ENCODE results near the gene FCN3.
A peak's percentile ranks its signal among the peaks of the same experiment; 100 is the strongest.
"Not testable (repeated sequence)": the region's sequence is repeated elsewhere in the genome, so short reads cannot be mapped to it uniquely, and the experiment has no call there.

Gene FCN3

DNA sequence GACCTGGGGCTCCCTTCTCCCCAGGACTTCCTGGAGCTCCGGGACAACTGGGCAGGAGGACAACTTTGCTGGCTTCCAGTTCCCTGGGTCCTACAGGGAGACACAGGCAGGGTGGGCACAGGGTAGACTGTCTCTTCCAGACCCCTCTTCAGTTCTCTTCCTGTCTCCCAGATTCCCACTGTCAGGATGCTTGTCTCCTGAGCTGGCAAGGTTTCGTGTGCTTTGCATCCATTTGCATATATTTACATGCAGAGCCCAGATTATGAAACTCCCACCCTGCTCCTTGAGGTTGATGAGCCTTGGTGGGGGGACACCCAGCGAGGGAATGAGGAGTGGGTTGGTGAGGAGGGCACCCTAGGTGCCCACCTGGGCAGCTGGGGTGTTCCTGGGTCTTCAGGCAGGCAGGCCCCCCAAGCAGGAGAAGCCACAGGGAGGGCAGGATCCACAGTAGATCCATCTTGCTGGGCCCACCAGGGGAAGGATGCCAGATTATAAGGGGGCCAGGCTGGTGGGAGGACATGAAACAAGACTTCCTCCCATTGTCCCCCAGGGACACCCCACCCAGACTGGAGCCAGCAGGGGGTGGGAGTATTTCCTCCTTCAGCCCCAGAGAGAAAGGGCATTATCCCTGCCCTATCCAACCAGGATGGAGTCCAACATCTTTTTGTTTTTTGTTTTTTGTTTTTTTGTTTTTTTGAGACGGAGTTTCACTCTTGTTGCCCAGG lies at the start of gene FCN3:
Gene FCN3, minus strand, starts transcription at position 463 of the 725 bp plus-strand sequence. Its CDS starts 6 bp downstream, at position 457.
- no peak for DNase-seq

DNA sequence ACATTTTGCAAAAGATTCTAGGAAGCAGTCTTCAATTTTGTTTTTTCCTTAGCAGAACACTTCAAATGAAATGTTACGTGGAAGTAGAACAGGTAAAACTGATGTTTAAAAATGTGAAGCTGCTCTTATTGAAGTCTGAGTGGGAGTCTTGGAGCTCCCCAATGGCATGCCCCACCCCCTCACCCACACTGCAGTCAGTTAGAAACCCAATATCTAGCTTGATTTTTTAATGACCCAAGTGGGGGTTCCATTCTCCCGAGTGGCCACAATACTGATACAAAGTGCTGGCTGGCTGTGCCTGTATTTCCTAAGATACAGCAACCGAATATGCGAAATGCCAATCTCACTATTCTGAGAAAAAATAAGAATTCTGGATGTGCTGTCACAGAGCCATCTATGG lies 49.1 kb upstream of the FCN3 start:
- no peak for DNase-seq

DNA sequence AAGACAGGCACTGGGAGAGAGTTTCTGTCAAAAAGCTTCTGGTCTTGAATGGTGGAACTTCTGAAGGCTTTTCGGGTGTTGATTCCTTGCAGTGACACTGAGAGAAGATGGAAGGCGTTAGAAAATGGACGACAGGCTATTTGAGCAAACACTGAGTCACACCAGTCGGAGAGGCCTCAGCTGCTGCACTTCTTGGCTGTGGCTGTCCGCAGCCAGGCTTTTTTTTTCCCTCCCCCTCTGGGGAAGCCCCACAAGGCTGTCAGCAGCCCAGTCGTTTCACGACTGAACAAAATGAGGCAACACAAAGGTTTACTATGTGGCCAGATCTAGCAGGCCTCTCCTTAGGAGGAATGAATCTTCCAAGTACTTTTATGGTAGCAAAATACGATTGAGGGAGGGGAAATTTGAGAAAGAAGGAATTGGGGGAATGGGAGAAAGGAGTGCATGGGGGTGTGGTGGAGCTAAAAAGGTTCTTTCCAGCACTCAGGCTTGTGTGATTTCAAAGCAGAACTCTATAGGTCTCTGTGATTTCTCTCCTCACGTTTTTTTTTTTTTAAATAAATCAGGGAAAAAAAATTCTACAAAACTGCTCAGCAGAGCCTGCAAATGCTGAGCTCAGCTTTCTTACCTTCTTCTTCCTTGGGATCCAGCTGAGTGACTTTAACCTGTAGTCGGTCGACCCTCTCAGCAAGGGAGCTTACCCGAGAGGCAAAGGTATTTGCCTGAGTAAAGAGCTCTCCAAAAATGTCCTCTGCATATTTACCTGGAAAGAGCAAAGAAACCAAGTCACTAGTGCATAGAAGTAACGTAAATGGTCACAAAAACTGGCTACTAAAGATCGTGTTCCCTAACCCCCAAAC lies 43.9 kb upstream of the FCN3 start:
- DNase-seq = peak in 1 of 2 donors; percentile 43

DNA sequence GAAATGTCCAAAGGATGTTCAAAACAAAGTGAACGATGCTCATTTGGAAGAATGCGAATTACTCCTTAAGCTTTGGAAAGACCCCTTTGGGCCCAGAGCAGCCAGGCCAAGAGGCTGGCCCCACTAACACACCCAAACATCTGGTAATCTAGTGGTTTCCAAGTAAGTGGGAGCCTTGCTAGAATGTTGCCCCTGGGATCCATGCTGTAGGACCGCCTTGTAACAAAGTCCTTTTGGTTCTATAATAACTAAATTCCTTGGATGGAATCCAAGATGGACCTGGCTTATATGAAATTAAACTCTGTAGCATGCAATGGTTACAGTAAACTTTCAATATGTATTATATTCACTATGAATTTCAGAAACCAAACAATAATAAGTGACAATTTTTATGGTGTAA lies 43.1 kb upstream of the FCN3 start:
- no peak for DNase-seq

DNA sequence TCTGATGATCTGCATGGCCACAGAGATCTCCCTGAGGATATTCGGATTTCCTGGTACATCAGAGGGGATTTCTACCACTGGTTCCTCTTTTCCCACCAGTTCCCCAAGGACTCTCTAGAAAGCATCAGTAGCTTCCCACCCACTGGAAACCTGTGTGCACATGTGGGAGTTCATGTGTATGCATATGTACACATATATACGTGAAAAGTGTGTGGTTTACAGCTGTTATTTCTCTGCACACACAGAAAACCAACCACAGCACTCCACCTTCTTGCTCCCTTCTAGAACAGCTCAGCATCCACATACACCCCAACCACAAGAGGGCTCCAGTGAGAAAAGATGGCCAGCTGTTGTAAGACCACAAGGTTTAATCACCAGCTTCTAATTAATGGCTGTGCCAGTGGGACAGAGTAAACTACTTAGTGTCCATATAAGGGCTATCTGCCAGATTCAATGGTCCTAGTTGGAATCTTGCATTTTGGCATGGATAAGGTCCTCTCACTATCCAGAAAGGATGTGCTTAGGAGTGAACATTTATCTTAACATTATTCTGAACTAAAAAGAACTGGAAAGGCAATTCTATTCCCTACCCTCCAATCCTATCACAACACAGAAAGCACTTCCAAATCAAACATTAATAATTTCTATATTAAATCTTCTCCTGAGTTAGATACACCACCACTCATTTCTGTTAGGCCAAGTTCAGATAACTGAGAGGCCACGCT lies 41.9 kb upstream of the FCN3 start:
- DNase-seq = peak; percentile 74 to 77

DNA sequence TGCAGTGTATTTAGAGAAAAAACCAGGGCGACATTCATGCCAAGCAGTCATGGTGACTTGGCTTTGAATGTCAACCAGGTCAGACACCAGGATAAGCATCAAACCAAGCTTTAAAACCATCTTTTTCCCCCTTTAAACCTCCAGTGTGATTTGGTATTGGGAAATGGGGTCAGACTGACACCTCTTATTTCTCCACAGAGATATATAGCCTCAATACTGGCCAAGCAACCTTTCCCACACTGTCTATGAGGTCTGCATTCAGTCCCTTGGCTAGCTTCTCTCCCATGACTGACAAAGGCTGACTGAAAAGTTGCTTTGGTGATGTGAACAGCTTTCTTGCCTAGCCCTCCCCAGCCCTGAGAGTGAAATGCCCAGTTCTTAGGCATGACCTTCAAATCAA lies 39.5 kb upstream of the FCN3 start:
- DNase-seq = no peak

DNA sequence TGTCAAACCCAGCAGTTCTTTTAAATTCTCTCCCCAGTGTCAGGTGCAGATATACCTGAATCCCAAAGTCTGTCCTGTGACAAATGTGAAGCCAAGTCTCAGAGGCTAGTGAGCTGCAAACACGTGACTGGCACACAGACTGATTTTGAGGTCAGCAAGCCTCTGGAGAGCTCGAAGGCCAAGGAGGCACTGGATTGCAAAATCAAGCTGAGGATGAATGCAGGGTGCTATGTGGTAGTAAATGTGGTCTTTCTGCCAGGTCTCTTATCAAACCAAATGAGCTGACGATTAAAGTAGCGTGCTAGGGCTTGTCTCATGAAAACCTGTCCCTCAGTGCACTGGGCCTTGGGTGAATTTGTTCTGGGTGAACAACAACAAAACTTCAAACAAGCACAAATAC lies 38.4 kb upstream of the FCN3 start:
- no peak for DNase-seq

DNA sequence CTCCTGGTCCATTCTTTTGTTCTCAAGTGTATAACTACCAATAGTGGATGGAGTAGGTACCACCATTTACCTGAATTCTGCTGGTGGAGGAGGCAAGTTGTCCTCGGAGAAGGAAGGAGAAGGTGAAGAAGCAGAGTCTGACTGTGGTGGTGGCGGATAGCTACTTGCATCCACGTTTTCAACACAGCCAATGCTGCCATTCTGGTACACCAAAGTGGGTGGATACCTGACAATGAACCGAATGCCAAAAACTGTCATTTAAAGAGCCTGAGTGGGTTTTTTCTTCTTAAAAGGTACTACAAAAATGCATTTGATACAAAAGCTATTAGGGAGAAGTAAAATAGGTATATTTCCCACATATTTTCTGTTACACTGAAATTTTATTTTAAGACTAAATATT lies 37.9 kb upstream of the FCN3 start:
- DNase-seq = no peak

DNA sequence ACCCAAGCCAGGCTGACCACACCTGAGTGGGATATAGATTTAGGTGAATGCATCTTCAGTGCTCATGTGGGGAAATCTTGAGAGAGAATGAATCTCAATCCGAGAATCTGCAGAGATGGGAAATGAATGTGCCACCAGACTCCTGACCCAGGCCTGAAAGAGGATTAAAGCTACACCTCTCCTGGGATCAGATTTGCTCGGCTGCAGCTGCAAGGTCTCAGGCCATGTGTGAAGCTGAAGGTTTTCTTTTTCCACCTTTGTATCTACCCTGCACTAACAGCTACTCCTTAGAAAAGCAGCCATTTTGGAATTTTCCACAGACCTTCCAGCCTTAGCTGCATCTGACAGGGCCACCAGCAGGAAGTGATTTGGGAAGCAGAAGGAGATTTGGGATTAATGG lies 36.1 kb upstream of the FCN3 start:
- no peak for DNase-seq

DNA sequence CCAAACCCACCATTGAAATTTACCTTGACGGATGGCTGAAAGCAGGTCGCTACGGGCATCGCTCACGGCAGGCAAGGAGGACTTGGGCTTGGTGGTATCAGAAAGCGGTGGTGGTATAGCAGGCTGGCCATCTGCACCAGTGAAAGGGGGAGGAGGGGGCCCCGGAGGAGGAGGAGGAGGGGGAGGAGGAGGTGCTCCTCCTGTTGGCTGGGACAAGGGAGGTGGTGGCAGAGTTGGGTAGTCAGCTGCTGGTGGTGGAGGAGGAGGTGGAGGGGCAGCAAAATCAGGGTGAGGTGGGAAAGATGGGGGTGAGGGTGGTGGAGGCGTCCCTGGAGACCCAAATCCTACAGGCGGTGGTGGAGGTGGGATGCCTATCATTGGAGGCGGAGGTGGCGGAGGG lies 35.0 kb upstream of the FCN3 start:
- no peak for DNase-seq

DNA sequence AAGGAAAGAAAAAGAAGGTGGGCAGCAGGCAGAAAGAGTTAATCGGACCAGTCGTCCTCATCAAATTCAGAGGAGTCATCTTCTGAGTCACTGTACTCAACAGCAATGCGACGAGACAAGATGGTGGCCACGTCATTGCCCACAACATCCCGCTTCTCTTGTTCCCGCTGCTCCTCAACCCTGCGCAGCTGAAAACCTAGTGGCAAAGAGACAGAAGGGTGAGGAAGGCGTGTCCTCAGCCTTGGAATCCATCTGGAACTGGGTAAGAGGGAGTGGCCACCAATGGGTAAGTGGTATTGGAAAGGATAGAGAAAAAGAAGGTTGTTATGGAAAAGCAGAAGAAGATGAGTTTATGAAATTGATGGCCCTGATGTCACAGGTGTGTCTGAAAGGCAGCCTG lies 33.5 kb upstream of the FCN3 start:
- no peak for DNase-seq

DNA sequence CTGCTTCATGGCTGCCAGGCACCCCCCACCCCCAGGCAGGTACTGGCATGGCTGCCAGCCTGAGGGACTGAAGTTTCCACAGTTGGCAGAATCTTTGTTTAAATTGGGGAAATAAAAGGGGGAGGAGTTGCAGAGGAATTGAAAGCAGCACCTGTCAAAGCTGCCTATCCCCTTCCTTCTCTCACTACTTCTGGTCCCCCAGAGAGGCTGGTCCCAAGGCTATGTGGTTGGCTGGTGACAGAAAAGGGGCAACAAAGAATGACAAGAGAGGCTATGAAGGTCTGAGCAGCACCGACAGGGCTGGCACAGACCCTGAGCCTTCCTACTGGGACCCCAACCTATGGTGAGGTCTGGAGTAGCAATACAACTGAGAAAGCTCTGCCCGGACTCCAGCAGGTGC lies 32.2 kb upstream of the FCN3 start:
- not testable (repeated sequence) for DNase-seq

DNA sequence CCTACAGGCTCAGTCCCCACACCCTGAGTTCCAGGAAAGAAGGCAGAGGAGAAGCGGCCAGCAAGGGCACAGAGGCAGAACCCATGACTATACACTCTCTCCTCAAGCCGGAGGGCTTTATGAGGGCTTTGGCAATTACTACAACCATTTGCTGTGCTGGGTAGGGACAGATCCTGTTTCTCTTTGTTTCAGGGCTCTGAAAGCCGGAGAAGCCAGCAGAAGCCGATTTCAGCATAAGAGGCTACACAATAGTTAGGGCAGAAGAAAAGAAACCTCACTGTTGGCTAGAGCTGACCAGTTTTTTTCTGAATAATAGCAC lies 31.7 kb upstream of the FCN3 start:
- no peak for DNase-seq

DNA sequence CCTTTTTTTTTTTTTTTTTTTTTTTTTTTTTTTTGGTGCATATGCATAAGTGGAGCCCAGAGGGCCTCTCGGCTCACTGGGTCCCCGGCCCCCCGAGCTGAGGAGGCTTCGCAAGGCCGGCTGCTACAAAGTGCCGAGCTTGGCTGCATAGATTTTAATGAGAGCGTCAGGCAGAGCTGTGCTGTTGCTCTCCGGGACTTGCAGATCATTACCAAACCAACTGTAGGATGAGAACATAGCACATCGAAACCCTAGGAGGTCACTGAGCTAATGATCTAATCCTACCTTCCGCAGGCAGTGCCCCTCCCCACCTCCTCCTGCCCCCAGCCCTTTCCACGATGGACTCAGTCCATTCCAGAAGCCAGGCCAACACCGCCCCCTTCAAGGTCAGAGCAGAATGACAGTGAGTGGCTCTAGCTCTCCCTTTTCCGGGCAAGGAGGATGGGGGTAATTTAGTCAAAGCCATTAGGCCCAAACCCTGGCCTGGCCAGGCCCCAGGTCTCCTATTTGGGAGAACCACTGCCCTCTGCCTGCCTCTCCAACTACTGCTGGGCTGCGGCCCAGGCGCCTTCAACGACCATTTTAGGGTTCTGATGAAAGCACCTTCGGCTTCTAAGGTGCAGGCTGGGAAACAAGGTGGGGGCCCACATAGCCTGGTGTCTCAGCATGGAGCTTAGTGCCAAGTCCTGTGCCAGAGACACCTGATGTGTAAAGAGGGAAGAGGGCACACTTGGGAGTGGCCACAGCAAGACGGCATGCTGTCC lies 31.2 kb upstream of the FCN3 start:
- DNase-seq = not testable (repeated sequence)

DNA sequence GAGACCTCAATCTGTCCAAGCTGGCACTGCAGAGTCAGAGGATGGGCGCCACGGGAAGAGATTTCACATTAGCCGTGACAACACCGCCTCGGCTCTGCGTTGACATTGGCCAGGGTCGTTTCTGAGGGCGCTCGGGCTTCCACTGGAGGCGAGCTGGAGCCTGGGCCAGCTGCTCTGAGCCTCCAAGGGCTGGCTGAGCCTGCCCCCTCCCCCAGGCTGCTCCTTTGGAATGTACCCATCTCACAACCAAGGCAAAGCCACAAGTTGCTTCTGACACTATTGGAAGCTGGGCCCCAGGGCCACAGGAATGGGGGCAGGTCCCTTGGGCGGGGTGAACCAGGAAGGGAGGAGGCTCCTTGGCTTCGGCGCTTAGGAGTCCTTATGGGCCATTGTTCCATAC lies 30.4 kb upstream of the FCN3 start:
- DNase-seq = no peak

DNA sequence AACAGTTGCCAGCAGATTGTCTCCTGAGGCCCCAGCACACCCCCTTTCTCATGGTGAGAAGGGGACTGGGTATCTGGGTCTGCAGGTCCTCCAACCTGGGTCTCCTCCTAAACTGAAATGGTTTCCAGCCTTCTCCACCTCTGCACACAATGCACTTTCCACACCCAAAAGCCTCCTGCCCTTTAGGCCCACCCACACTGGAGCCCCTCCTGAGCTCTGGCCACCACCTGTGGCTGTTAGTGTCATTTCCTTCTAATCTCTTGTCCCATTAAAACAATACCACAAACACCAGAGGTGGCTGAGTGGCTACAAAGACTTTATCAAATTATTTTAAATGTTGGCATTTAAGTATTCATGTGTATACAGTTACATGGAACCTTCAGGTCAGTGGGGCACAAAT lies 29.3 kb upstream of the FCN3 start:
- no peak for DNase-seq

DNA sequence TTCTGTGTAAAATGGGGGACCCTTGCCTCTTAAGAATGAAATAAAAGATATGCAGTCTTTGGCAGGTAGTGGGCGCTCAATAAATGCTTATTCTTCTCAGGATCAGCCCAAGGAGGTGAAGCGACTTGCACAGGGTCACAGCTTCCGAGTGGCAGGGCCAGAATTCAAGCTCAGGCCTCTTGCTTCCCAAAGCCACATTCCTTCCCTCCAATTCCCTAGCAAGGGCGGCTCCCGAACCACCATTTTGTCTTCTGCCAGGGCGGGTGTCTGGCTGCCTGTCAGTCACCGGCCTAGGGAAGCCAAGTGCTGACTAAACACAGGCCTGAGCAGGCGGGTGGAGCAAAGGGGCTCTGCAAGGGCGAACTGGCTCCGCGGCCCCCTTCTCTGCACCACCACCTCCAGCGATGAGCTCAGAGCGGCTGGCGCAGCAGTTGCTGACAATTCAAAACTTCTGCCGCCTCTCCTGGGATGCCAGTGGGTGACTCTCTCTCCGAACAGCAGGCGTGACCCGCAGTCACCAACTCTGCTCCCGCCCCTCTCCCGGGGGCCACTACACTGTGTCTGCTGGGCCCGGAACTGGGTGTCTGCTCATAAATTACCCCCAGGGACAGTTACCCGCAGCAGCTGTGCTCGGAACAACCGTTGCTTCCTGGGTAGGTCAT lies 28.6 kb upstream of the FCN3 start:
- DNase-seq = peak; percentile 26 to 58

DNA sequence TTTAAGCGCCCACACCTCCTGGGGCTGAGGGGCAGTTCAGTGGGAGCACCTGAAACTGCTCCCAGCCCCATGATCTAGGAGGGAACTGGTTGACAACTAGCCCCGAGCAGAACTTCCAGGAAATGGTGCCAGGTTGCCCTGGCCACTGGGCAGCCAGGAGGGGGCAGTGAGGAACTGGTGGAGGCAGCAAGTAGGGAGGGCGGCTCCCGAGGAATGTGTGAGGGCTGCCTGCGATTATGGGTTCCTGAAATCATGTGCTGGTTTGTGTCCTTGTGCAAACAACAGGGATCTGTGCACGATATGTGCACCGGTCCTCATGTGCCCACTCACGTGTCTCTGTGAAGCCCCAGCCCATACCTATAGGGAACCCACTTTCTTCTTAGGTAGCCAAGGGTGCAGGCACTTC lies 27.7 kb upstream of the FCN3 start:
- peak; percentile 11 to 38 for DNase-seq

DNA sequence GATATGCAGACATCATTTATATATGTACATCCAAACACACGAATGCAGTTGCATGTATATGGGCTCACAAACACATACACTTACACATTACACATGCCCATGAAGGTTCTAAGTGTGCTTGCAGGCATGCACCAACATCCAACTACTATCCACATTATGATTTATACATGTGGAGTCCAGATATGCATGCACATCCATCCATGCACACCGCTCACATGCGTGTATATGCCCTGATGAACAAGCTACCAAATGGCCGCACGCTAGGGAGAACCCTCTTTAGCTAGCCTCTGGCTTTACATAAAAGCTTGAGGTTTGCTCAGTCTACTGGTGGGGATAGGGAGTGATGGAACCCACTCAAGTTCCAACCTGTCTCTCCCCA lies 26.3 kb upstream of the FCN3 start:
- DNase-seq = no peak

DNA sequence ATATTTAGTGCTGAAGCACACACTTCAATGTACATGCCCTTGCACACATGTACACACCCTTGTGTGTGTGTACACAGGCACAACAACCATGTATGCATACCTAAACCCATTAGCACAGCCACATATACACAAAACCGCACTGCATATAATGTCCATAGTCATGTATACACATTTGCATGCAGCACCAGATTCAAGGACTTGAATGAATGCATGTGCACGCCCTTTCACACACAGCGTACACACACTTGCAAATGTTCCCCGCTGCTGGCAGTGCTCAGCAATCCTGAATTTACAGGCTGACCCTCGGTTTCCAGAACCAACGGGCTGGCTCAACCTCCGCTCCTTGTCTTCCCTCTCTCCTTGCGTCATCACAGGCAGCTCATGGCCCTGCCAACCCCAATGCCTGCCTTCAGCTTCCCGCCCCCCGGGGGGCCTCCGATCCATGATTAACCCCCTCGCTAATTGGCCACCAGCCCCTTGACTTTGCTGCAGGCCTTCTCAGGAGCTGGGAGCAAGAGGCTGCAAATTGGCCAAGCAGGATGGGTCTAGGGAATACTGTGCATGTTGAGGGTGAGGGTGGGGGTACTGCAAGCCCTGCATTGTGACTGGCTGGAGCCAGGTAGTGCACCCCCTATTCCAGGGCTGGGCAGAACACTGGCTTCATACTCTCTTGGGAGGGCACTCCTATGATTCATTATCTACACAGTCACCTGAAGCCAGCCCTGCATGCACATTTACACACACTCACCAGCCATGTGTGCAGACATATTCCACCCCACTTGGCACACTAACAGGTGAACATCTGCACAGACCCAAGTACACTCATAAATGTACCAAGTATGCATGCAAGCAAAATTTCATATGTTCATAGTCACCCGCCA lies 25.7 kb upstream of the FCN3 start:
- no peak for DNase-seq

DNA sequence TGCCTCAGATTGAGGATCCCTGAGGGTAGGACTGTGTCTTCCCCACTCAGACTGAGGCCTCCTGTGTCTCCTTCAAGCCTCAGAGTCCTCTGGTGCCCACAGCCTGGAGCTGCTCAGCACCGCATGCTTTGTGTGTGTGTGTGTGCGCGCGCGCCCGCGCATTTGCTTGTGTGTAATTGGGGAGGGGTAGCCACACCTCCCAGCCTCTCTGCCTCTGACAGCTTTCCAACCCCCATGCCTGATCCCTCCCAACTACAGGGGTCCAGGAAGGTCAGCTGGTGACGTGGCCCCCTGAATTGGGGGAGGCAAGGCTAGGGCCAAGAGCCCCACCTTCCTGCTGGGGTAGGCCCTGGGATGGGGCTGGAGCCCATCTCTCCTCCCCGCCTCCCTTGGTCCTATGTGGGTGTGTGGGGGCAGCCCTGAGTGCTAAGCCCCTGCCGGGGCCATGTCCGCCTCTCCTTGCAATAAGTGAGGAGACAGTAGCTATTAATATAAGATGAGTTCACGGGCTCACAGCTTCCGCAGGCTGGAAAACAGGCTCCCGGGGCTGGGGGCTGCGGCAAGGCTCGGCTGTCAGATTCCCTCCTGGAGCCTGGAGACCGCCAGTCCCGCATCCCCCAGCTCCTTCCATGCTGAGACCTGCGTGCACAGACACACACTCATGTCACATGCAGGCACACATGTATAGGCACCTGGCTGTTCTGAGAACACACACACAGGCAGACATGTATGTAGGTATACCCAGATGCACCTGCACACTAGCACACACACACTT lies 24.8 kb upstream of the FCN3 start:
- DNase-seq = no peak

Measured in CD4-positive, alpha-beta T cell treated with Interleukin-4 for 1 hour (primary cell).